CD14-positive monocyte (primary cell): ENCODE results near the gene PMS2. TPM values are rescaled to one million over a fixed set of nuclear protein-coding genes. Genes with fewer than 3 reads are reported as not detected.
A peak's percentile ranks its signal among the peaks of the same experiment; 100 is the strongest.

Experiments used
- DNase-seq, 3 donors: peaks; one replicate each; pipeline ENCODE4 v3.0.0-alpha.2; 2011 to 2022
- H2AFZ ChIP-seq: 2 replicates; pipeline ENCODE4 v1.6.0; 2012; ENCODE audit warnings: mild to moderate bottlenecking, low read depth, low read length, inconsistent platforms; ENCODE audit not compliant: insufficient read depth, poor library complexity, severe bottlenecking
- H3K27ac ChIP-seq, 2 donors: 1 replicate in 1 of 2; 2 replicates in 1 of 2; pipeline ENCODE4 v1.5.1; 2012 to 2013; ENCODE audit warnings: low read length in 2 of 2, control low read depth in 1 of 2, inconsistent platforms in 1 of 2, low read depth in 1 of 2, mild to moderate bottlenecking in 1 of 2
- H3K27me3 ChIP-seq, 2 donors: one replicate each; pipeline versions ENCODE4 v1.6.0 to v1.6.1; 2011 to 2013; ENCODE audit warnings: low read length in 2 of 2; ENCODE audit not compliant: control insufficient read depth in 2 of 2, insufficient read depth in 2 of 2
- H3K36me3 ChIP-seq, 2 donors: replicated peaks in 1 of 2; 1 replicate in 1 of 2; 2 replicates in 1 of 2; pipeline versions ENCODE4 v1.5.1 to v1.6.1; 2012 to 2013; ENCODE audit warnings: low read length in 2 of 2, control low read depth in 1 of 2, inconsistent platforms in 1 of 2, mild to moderate bottlenecking in 1 of 2; ENCODE audit not compliant: insufficient read depth in 2 of 2, control insufficient read depth in 1 of 2
- H3K4me1 ChIP-seq, 2 donors: 1 replicate in 1 of 2; 2 replicates in 1 of 2; pipeline versions ENCODE4 v1.5.1 to v1.6.1; 2012 to 2013; ENCODE audit warnings: low read length in 2 of 2, control low read depth in 1 of 2, inconsistent platforms in 1 of 2, mild to moderate bottlenecking in 1 of 2, moderate library complexity in 1 of 2; ENCODE audit not compliant: insufficient read depth in 2 of 2, control insufficient read depth in 1 of 2
- H3K4me2 ChIP-seq: replicated peaks from 2 replicates; pipeline ENCODE3; 2012; ENCODE audit warnings: low read length, moderate library complexity, mild to moderate bottlenecking; ENCODE audit not compliant: poor library complexity, severe bottlenecking; ENCODE audit errors: extremely low read depth
- H3K4me3 ChIP-seq, 3 experiments: fragments of 200-600 bp in 1 of 3; sonication (generic) in 1 of 3; replicated peaks in 1 of 3; 1 replicate in 2 of 3; 2 replicates in 1 of 3; pipeline ENCODE4 v1.5.1; 2011 to 2013; ENCODE audit warnings: low read length in 3 of 3, mild to moderate bottlenecking in 3 of 3, control low read depth in 2 of 3, low read depth in 2 of 3, inconsistent platforms in 1 of 3, moderate library complexity in 1 of 3
- H3K79me2 ChIP-seq: 2 replicates; pipeline ENCODE4 v1.6.0; 2012; ENCODE audit warnings: mild to moderate bottlenecking, control low read depth, inconsistent platforms, low read length, moderate library complexity; ENCODE audit not compliant: insufficient read depth
- H3K9ac ChIP-seq: 2 replicates; pipeline ENCODE4 v1.6.0; 2017; ENCODE audit warnings: low read length, mild to moderate bottlenecking; ENCODE audit not compliant: insufficient read depth, poor library complexity, severe bottlenecking
- H3K9me3 ChIP-seq, 2 donors: replicated peaks in 1 of 2; 1 replicate in 1 of 2; 2 replicates in 1 of 2; pipeline versions ENCODE4 v1.5.1 to v1.6.1; 2012 to 2013; ENCODE audit warnings: low read length in 2 of 2, control low read depth in 1 of 2; ENCODE audit not compliant: control insufficient read depth in 1 of 2, insufficient read depth in 1 of 2
- H4K20me1 ChIP-seq: 2 replicates; pipeline ENCODE4 v1.6.0; 2012; ENCODE audit warnings: mild to moderate bottlenecking, low read length, control low read depth, moderate library complexity; ENCODE audit not compliant: insufficient read depth
- H3K27ac Mint-ChIP-seq, 7 donors: one replicate each; pipeline ENCODE4 v1.8.0; 2020; ENCODE audit warnings: mild to moderate bottlenecking in 7 of 7, mixed read lengths in 7 of 7, moderate library complexity in 6 of 7, inconsistent platforms in 2 of 7
- H3K27me3 Mint-ChIP-seq, 3 donors: one replicate each; pipeline ENCODE4 v1.8.0; 2021 to 2022; ENCODE audit warnings: low read depth in 3 of 3, mild to moderate bottlenecking in 3 of 3, mixed read lengths in 3 of 3, moderate library complexity in 3 of 3, inconsistent platforms in 1 of 3
- H3K36me3 Mint-ChIP-seq, 2 donors: one replicate each; pipeline ENCODE4 v1.8.0; 2020; ENCODE audit warnings: mixed read lengths in 2 of 2, inconsistent platforms in 1 of 2, mild to moderate bottlenecking in 1 of 2
- H3K4me1 Mint-ChIP-seq: one replicate; pipeline ENCODE4 v1.8.0; 2020; ENCODE audit warnings: mild to moderate bottlenecking, mixed read lengths
- H3K4me3 Mint-ChIP-seq, 2 donors: one replicate each; pipeline ENCODE4 v1.8.0; 2020; ENCODE audit warnings: mild to moderate bottlenecking in 2 of 2, mixed read lengths in 2 of 2, moderate library complexity in 1 of 2
- H3K9me3 Mint-ChIP-seq, 7 donors: one replicate each; pipeline ENCODE4 v1.8.0; 2020 to 2022; ENCODE audit warnings: mixed read lengths in 7 of 7, mild to moderate bottlenecking in 6 of 7, moderate library complexity in 6 of 7, inconsistent platforms in 2 of 7
- CTCF ChIP-seq: fragments of 200-600 bp; IDR thresholded peaks from one replicate; pipeline ENCODE4 v1.8.0; 2022; ENCODE audit warnings: antibody characterized with exemption, mild to moderate bottlenecking
- WGBS: methylation state at CpG from one replicate; pipeline ENCODE4 v1.1.5; 2013; ENCODE audit warnings: missing lambda C conversion rate; ENCODE audit not compliant: insufficient coverage; 5-methylcytosine and 5-hydroxymethylcytosine counted together
- intact Hi-C, 2 donors: fragments of 100-400 bp; cut with micrococcal nuclease; formaldehyde crosslinking; loops; one replicate each; pipeline versions ENCODE4 v1.15.0 to v1.15.1; 2023
- polyA plus RNA-seq, 3 donors: library from polyadenylated mRNA; depleted of rRNA in 1 of 3; unstranded in 2 of 3; stranded (reverse) in 1 of 3; fragments of 300-500 nt in 2 of 3; fragments of >200 nt in 1 of 3; fragmentation: Illumina TruSeq in 2 of 3; gene quantifications; 1 replicate in 2 of 3; 2 replicates in 1 of 3; pipeline ENCODE4 v1.2.3, GENCODE V29; 2012 to 2021

PMS2 gene
- polyA plus RNA-seq, 3 donors, result 3.8 to 5.1 (median 4.8) TPM

GRCh38 chr7:6027806-6028365 is 19.0 kb upstream of the PMS2 start:
- H3K9me3 ChIP-seq, result no peaks in the 10 kb centered on the region
- H3K27ac ChIP-seq, result peak overlapping the region; percentile 89 to 94
- no peak overlapping the region for H3K4me3 Mint-ChIP-seq
- H4K20me1 ChIP-seq, result no peaks in the 10 kb centered on the region
- peak overlapping the region; percentile 95 to 98 (median 97) for H3K27ac Mint-ChIP-seq
- no peak overlapping the region for H3K9ac ChIP-seq
- TF ChIP-seq CTCF, result no peak
- DNase-seq, result no peak
- H3K4me3 ChIP-seq, result no peak overlapping the region
- peaks cover 52 to 69% of the 10 kb centered on the region in 2 donors for H3K36me3 Mint-ChIP-seq
- H3K4me1 ChIP-seq, result peaks cover 33 to 37% of the 10 kb centered on the region in 2 donors
- no peaks in the 10 kb centered on the region for H3K27me3 Mint-ChIP-seq
- peaks cover 40% of the 10 kb centered on the region for H3K4me1 Mint-ChIP-seq
- intact Hi-C loops, result no loop called here
- H3K36me3 ChIP-seq, result peaks cover 39 to 75% of the 10 kb centered on the region in 2 donors
- no peaks in the 10 kb centered on the region for H3K9me3 Mint-ChIP-seq
- H3K79me2 ChIP-seq, result peaks cover 42% of the 10 kb centered on the region
- no peak overlapping the region for H3K4me2 ChIP-seq
- no peak overlapping the region for H2AFZ ChIP-seq
- H3K27me3 ChIP-seq, result no peaks in the 10 kb centered on the region
- no CpG with 5 or more reads among the region's 1 CpG for WGBS

- Histone ChIP-seq H3K36me3 (peaks cover 49 to 77% of the 10 kb centered on the region in 2 donors), H3K4me1 (peaks cover 33 to 37% of the 10 kb centered on the region in 2 donors), H4K20me1 (no peaks in the 10 kb centered on the region), H3K9ac (peak overlapping the region; percentile 74), H3K27ac (peak overlapping the region; percentile 89 to 94), H3K4me2 (peak overlapping the region; percentile 91), H3K79me2 (peaks cover 52% of the 10 kb centered on the region), H3K9me3 (no peaks in the 10 kb centered on the region), H3K27me3 (no peaks in the 10 kb centered on the region), H2AFZ (peak overlapping the region; percentile 83), H3K4me3 (peak overlapping the region; percentile 26 to 84 (median 56))
- peaks cover 0 to 1% (median 0%) of the 10 kb centered on the region in 3 donors for H3K27me3 Mint-ChIP-seq
- H3K36me3 Mint-ChIP-seq, result peaks cover 55 to 72% of the 10 kb centered on the region in 2 donors
- H3K27ac Mint-ChIP-seq, result peak overlapping the region; percentile 95 to 98 (median 97)
- 0% methylated on average over 4 of the region's 12 CpGs for WGBS
- peak overlapping the region; percentile 81 to 93 for H3K4me3 Mint-ChIP-seq
- H3K4me1 Mint-ChIP-seq, result peaks cover 40% of the 10 kb centered on the region
- DNase-seq, result peak; percentile 63 to 87 (median 72)
- TF ChIP-seq CTCF, result no peak
- no peaks in the 10 kb centered on the region for H3K9me3 Mint-ChIP-seq
- intact Hi-C loops, result no loop called here
Observed at GRCh38 chr7:6026820-6027311, 18.0 kb upstream of the PMS2 start.
